ENCODE measurements around the gene SIAH1. TPM values are rescaled to one million over a fixed set of nuclear protein-coding genes. Genes with fewer than 3 reads are reported as not detected.

SIAH1 gene
- total RNA-seq, result 26.6 and 35.1 TPM in 2 replicates

GRCh38 chr16:48385253-48386150, at the start of gene SIAH1:
SIAH1 (minus strand) TSS chr16:48385413; CDS start chr16:48362428, 22,985 bp downstream.

Small RNA genes lying within 50 kb of the gene (small RNA-seq; reads per million reads assigned to genes)
- gene RF00017, result not detected

Other genes with a start within 250 kb of the SIAH1 start
- not detected in 2 replicates for gene ABCC12, start 229.4 kb downstream of the SIAH1 start, total RNA-seq
- gene LONP2, start 141.1 kb downstream of the SIAH1 start, total RNA-seq, result 39.4 and 40.3 TPM in 2 replicates
- under 0.01 TPM in 1 of 2 replicates, not detected in the other for gene ABCC11, start 137.9 kb downstream of the SIAH1 start, total RNA-seq
- 26.5 and 28.6 TPM in 2 replicates for gene N4BP1, start 224.8 kb upstream of the SIAH1 start, total RNA-seq